Tibial artery (tissue), 4 donors: ENCODE data around the gene SLC13A1.

ENCODE experiments used
- DNase-seq, 2 donors: peaks; one replicate each; pipeline ENCODE4 v3.0.0-alpha.2; 2019
- H3K27ac ChIP-seq, 2 donors: fragments of 200-600 bp; sonication (generic) in 1 of 2; 1 replicate in 1 of 2; 2 replicates in 1 of 2; pipeline ENCODE4 v1.5.1; 2018 to 2019; ENCODE audit warnings: mild to moderate bottlenecking in 1 of 2
- H3K27me3 ChIP-seq, 2 donors: fragments of 200-600 bp; sonication (generic) in 1 of 2; one replicate each; pipeline versions ENCODE4 v1.5.1 to v1.6.0; 2016 to 2019
- H3K36me3 ChIP-seq, 3 donors: fragments of 200-600 bp; sonication (generic) in 2 of 3; one replicate each; pipeline ENCODE4 v1.5.1; 2016 to 2019; ENCODE audit warnings: mild to moderate bottlenecking in 2 of 3
- H3K4me1 ChIP-seq, 4 donors: fragments of 200-600 bp; sonication (generic) in 2 of 4; 1 replicate in 3 of 4; 2 replicates in 1 of 4; pipeline ENCODE4 v1.5.1; 2016 to 2019
- H3K4me3 ChIP-seq, 2 donors: fragments of 200-600 bp; sonication (generic) in 1 of 2; 1 replicate in 1 of 2; 2 replicates in 1 of 2; pipeline ENCODE4 v1.5.1; 2018 to 2019; ENCODE audit warnings: mild to moderate bottlenecking in 2 of 2
- H3K9me3 ChIP-seq, 3 donors: fragments of 200-600 bp; sonication (generic) in 1 of 3; one replicate each; pipeline ENCODE4 v1.5.1; 2016 to 2019
- intact Hi-C: fragments of 100-400 bp; cut with DNase I; formaldehyde crosslinking; loops from one replicate; pipeline ENCODE4 v1.15.0; 2023; ENCODE audit warnings: low total_unique reads
- TF ChIP-seq, protein P1 (sequence below), 2 experiments: fragments of 200-600 bp in 1 of 2; fragments of 450-650 bp in 1 of 2; IDR thresholded peaks; one replicate each; pipeline ENCODE4 v1.5.1; 2017 to 2019; ENCODE audit warnings: antibody characterized with exemption in 2 of 2, mild to moderate bottlenecking in 1 of 2, moderate library complexity in 1 of 2

Gene SLC13A1

DNA sequence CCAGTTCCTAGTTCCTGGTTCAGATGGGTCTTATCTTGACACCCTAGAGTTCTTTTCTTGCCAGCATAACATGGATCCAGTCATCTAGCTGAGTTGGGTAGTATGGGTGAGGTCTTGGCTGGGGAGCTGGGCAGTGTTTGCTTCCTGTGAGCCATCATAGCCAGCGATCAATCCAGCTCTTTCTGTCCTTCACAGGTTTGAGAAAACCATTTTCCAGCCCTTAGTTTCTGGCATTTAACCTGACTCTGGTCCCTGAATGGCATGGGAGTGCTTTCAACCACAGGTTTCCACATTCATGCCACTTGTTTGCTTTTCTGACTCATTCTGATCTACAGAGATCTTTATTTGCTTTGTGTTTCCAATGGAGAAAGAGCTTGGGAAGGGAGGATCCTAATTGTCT is 8.6 kb downstream of the SLC13A1 start:
- DNase-seq: no peak
- intact Hi-C loops: no loop called here
- Histone ChIP-seq H3K27me3 (no peaks in the 10 kb centered on the region), H3K36me3 (no peaks in the 10 kb centered on the region), H3K4me1 (no peaks in the 10 kb centered on the region), H3K27ac (no peak overlapping the region), H3K4me3 (no peak overlapping the region), H3K9me3 (no peaks in the 10 kb centered on the region)
- TF ChIP-seq, protein P1, sequence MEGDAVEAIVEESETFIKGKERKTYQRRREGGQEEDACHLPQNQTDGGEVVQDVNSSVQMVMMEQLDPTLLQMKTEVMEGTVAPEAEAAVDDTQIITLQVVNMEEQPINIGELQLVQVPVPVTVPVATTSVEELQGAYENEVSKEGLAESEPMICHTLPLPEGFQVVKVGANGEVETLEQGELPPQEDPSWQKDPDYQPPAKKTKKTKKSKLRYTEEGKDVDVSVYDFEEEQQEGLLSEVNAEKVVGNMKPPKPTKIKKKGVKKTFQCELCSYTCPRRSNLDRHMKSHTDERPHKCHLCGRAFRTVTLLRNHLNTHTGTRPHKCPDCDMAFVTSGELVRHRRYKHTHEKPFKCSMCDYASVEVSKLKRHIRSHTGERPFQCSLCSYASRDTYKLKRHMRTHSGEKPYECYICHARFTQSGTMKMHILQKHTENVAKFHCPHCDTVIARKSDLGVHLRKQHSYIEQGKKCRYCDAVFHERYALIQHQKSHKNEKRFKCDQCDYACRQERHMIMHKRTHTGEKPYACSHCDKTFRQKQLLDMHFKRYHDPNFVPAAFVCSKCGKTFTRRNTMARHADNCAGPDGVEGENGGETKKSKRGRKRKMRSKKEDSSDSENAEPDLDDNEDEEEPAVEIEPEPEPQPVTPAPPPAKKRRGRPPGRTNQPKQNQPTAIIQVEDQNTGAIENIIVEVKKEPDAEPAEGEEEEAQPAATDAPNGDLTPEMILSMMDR (IDR thresholded peaks at IDR 0.05): no peak

DNA sequence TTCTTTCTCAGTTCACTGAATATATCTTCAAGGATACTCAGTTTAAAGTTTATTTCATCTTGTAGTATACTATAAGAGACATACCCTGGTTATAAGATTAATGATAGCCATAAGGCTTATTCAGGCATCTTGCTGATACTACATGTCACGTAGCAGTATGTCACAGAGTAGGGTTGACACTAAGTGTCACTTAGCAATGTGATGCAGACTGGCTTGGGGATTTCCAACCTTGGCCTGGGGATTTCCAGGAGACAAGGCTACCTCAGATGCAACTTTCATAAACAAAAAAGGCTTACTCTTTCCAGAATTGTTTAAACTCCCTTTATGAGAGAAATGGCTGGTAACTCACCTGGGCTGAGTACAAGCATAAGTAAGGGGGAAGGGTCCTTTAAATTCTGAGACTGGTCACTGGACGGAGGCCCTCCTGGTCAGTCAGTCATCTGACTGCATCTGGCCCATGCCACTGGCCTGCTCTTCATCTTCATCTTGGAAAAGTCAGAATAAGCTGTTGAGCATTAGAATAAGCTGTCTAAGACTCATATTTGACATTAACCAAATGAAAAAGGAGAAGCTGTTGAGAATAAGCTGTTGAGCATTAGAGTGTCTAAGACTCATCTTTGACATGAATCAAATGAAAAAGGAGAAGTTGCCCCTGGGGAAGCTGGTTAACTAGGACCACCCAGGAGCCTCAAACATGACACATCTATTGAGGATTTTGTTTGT is 9.5 kb downstream of the SLC13A1 start:
- H3K36me3 ChIP-seq: no peaks in the 10 kb centered on the region
- TF ChIP-seq, protein P1 (IDR thresholded peaks at IDR 0.05): no peak
- intact Hi-C loops: no loop called here
- DNase-seq: no peak
- H3K27ac ChIP-seq: no peak overlapping the region
- H3K9me3 ChIP-seq: no peaks in the 10 kb centered on the region
- no peaks in the 10 kb centered on the region for H3K4me1 ChIP-seq
- no peaks in the 10 kb centered on the region for H3K27me3 ChIP-seq
- no peak overlapping the region for H3K4me3 ChIP-seq

DNA sequence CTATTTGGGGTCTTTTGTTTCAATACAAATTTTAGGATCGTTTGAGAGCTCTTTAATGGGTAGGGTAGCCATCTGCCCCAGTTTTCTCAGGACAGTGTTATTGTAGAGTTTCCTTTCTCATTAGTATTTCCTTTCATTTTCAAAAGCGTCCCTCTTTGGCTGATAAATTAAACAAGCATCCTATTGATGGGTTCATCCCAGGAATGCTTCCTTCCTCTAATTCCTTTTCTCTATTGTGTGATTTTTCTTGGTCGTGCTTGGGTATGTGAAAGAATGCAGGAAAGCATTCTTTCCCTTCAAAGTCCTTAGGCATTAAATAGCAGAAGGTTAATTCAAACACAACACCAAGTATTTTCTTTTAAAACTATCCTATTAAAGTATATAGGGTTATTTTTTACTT is 14.0 kb downstream of the SLC13A1 start:
- no peak for DNase-seq
- Histone ChIP-seq H3K27me3 (no peaks in the 10 kb centered on the region), H3K4me3 (no peak overlapping the region), H3K4me1 (no peaks in the 10 kb centered on the region), H3K9me3 (no peaks in the 10 kb centered on the region), H3K36me3 (no peaks in the 10 kb centered on the region), H3K27ac (no peak overlapping the region)
- intact Hi-C loops: no loop called here
- TF ChIP-seq, protein P1 (IDR thresholded peaks at IDR 0.05): no peak

DNA sequence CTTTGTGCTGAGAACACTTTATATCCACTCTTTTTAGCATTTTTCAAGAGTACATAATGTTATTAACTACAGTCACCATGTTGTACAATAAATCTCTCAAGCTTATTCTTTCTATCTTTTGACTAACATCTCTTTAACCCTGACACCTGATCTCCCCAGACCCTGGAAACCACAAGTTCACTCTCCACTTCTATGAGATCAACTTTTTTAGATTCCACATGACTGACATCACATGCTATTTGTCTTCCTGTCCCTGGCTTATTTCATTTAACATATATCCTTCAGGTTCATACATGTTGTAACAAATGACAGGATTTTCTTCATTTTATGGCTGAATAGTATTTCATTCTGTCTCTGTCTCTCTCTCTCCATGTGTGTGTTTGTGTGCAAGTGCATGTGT is 15.5 kb downstream of the SLC13A1 start:
- Histone ChIP-seq H3K9me3 (no peaks in the 10 kb centered on the region), H3K27me3 (no peaks in the 10 kb centered on the region), H3K4me3 (no peak overlapping the region), H3K36me3 (no peaks in the 10 kb centered on the region), H3K27ac (no peak overlapping the region), H3K4me1 (no peaks in the 10 kb centered on the region)
- DNase-seq: no peak
- intact Hi-C loops: no loop called here
- TF ChIP-seq, protein P1 (IDR thresholded peaks at IDR 0.05): no peak

DNA sequence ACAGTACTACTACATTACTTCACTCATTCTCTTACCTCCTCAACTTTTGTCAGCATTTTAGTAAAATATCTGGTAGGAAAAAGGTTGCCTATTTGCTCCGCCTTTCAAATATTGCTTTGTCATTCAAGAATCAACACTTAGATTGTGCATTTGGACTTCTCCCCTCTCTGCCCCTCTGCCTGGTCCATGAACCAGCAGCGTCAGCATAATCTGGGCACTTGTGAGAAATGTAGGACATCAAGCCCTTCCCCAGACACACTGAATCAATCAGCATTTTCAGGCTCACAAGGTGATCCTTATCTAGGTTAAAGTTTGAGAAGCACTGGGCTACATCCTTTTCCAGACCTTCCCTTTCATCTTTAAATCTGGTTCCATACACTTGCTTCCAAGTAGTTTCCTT is 16.3 kb downstream of the SLC13A1 start:
- H3K36me3 ChIP-seq: no peaks in the 10 kb centered on the region
- H3K27me3 ChIP-seq: no peaks in the 10 kb centered on the region
- H3K4me3 ChIP-seq: no peak overlapping the region
- no peaks in the 10 kb centered on the region for H3K9me3 ChIP-seq
- H3K4me1 ChIP-seq: no peaks in the 10 kb centered on the region
- TF ChIP-seq, protein P1 (IDR thresholded peaks at IDR 0.05): no peak
- intact Hi-C loops: no loop called here
- no peak overlapping the region for H3K27ac ChIP-seq
- no peak for DNase-seq

DNA sequence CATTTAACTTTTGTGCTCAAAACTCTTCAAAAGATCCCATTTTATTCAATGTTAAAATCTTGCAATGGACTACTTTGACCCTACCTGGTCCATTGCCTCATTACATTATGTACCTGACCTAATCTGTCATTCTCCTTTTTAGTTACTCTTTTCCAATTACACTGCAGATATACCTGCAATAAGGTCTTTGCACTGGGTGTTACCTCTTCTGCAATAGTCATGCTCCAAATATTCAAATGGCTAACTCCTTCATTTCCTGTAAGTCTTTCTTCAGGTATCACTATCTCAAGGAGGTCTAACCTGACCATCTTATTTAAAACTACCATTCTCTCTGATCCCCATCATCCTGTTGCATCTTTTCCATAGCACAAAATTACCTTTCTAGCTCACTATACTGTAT is 22.3 kb downstream of the SLC13A1 start:
- Histone ChIP-seq H3K27ac (no peak overlapping the region), H3K4me1 (no peaks in the 10 kb centered on the region), H3K36me3 (no peaks in the 10 kb centered on the region), H3K27me3 (no peaks in the 10 kb centered on the region), H3K9me3 (no peaks in the 10 kb centered on the region), H3K4me3 (no peak overlapping the region)
- no peak for DNase-seq
- intact Hi-C loops: no loop called here
- TF ChIP-seq, protein P1 (IDR thresholded peaks at IDR 0.05): no peak
